ENCODE results near the gene TP53I11.

The TP53I11 gene

GRCh38 chr11:44955015-44955738 is 4.5 kb upstream of the TP53I11 start:
- DNase-seq = no peak

- no peak for DNase-seq
Measured at GRCh38 chr11:44954051-44954906, 3.6 kb upstream of the TP53I11 start.

GRCh38 chr11:44952500-44953260 is 2.0 kb upstream of the TP53I11 start:
- no peak for DNase-seq

- DNase-seq = no peak
Measured at GRCh38 chr11:44952082-44952481, 1.4 kb upstream of the TP53I11 start.

GRCh38 chr11:44950031-44950624 is 555 bp downstream of the TP53I11 start:
- no peak for DNase-seq

GRCh38 chr11:44949160-44950030 is 1.3 kb downstream of the TP53I11 start:
- DNase-seq = no peak

GRCh38 chr11:44948155-44948554 is 2.5 kb downstream of the TP53I11 start:
- no peak for DNase-seq

- DNase-seq = no peak
Measured at GRCh38 chr11:44947114-44947513, 3.6 kb downstream of the TP53I11 start.

- peak; percentile 68 for DNase-seq
Measured at GRCh38 chr11:44946263-44946662, 4.4 kb downstream of the TP53I11 start.

GRCh38 chr11:44945666-44946065 is 5.0 kb downstream of the TP53I11 start:
- DNase-seq = no peak

- DNase-seq = no peak
Measured at GRCh38 chr11:44944853-44945235, 5.8 kb downstream of the TP53I11 start.

GRCh38 chr11:44944181-44944852 is 6.4 kb downstream of the TP53I11 start:
- no peak for DNase-seq

GRCh38 chr11:44943696-44944095 is 7.0 kb downstream of the TP53I11 start:
- no peak for DNase-seq

- DNase-seq = no peak
Measured at GRCh38 chr11:44943118-44943517, 7.6 kb downstream of the TP53I11 start.

GRCh38 chr11:44942029-44942955 is 8.4 kb downstream of the TP53I11 start:
- no peak for DNase-seq

GRCh38 chr11:44941259-44942021 is 9.2 kb downstream of the TP53I11 start:
- DNase-seq = no peak

- no peak for DNase-seq
Measured at GRCh38 chr11:44940835-44941234, 9.8 kb downstream of the TP53I11 start.

GRCh38 chr11:44940404-44940803 is 10.3 kb downstream of the TP53I11 start:
- DNase-seq = no peak

GRCh38 chr11:44939673-44940395 is 10.8 kb downstream of the TP53I11 start:
- no peak for DNase-seq

Measured in right forelimb (tissue), 1 donor.